Astrocyte (in vitro differentiated cells and primary cell): ENCODE results near the gene SYNC. TPM values are rescaled to one million over a fixed set of nuclear protein-coding genes. Genes with fewer than 3 reads are reported as not detected.
"Not testable (repeated sequence)": the region's sequence is repeated elsewhere in the genome, so short reads cannot be mapped to it uniquely, and the experiment has no call there.

Experiments used
- DNase-seq: peaks from one replicate; pipeline ENCODE4 v3.0.0-alpha.2; 2010; ENCODE audit warnings: low read depth
- FAIRE-seq: peaks from 2 replicates; lab custom pipeline; 2011; peaks lifted over from hg19 to GRCh38; lab: Jason Lieb, UNC
- H2AFZ ChIP-seq: 2 replicates; pipeline ENCODE4 v1.6.0; 2012; ENCODE audit warnings: low read depth, low read length, inconsistent platforms
- H3K27ac ChIP-seq: 2 replicates; pipeline ENCODE4 v1.5.1; 2011; ENCODE audit warnings: low read depth, low read length, inconsistent platforms
- H3K27me3 ChIP-seq: 2 replicates; pipeline ENCODE4 v1.6.0; 2011; ENCODE audit warnings: low read length, inconsistent platforms; ENCODE audit not compliant: insufficient read depth
- H3K36me3 ChIP-seq: 2 replicates; pipeline ENCODE4 v1.5.1; 2011; ENCODE audit warnings: low read length, inconsistent platforms; ENCODE audit not compliant: insufficient read depth
- H3K4me1 ChIP-seq: 2 replicates; pipeline ENCODE4 v1.5.1; 2011; ENCODE audit warnings: low read length, inconsistent platforms; ENCODE audit not compliant: insufficient read depth
- H3K4me2 ChIP-seq: 2 replicates; pipeline ENCODE4 v1.6.0; 2012; ENCODE audit warnings: low read length, inconsistent platforms
- H3K4me3 ChIP-seq: 2 replicates; pipeline ENCODE4 v1.5.1; 2011; ENCODE audit warnings: low read depth, mild to moderate bottlenecking, low read length, inconsistent platforms; ENCODE audit not compliant: insufficient read depth
- H3K79me2 ChIP-seq: 2 replicates; pipeline ENCODE4 v1.6.0; 2012; ENCODE audit warnings: mild to moderate bottlenecking, low read length, inconsistent platforms; ENCODE audit not compliant: insufficient read depth
- H3K9ac ChIP-seq: 2 replicates; pipeline ENCODE4 v1.6.0; 2012; ENCODE audit warnings: mild to moderate bottlenecking, low read length, inconsistent platforms
- H3K9me3 ChIP-seq: 2 replicates; pipeline ENCODE4 v1.5.1; 2012; ENCODE audit warnings: low read depth, mild to moderate bottlenecking, low read length, inconsistent platforms; ENCODE audit not compliant: insufficient read depth
- H4K20me1 ChIP-seq: 2 replicates; pipeline ENCODE4 v1.6.0; 2012; ENCODE audit warnings: low read length, inconsistent platforms; ENCODE audit not compliant: insufficient read depth
- H3K27ac Mint-ChIP-seq: one replicate; pipeline ENCODE4 v1.8.0; 2021; ENCODE audit warnings: mild to moderate bottlenecking, mixed read lengths; ENCODE audit not compliant: unreplicated experiment
- H3K27me3 Mint-ChIP-seq: one replicate; pipeline ENCODE4 v1.8.0; 2021; ENCODE audit warnings: low read depth, mixed read lengths; ENCODE audit not compliant: unreplicated experiment
- H3K36me3 Mint-ChIP-seq: one replicate; pipeline ENCODE4 v1.8.0; 2021; ENCODE audit warnings: low read depth, mixed read lengths; ENCODE audit not compliant: unreplicated experiment
- H3K4me1 Mint-ChIP-seq: one replicate; pipeline ENCODE4 v1.8.0; 2021; ENCODE audit warnings: low read depth, mixed read lengths; ENCODE audit not compliant: unreplicated experiment
- H3K4me3 Mint-ChIP-seq: one replicate; pipeline ENCODE4 v1.8.0; 2021; ENCODE audit warnings: mild to moderate bottlenecking, moderate library complexity, mixed read lengths; ENCODE audit not compliant: unreplicated experiment
- H3K9me3 Mint-ChIP-seq: one replicate; pipeline ENCODE4 v1.8.0; 2021; ENCODE audit warnings: mild to moderate bottlenecking, mixed read lengths; ENCODE audit not compliant: unreplicated experiment
- EZH2 ChIP-seq: IDR thresholded peaks from 2 replicates; pipeline ENCODE4 v1.6.1; 2012; ENCODE audit warnings: mild to moderate bottlenecking, low read length, inconsistent platforms; ENCODE audit not compliant: insufficient read depth
- total RNA-seq: library from RNA; stranded (reverse); gene quantifications from 2 replicates; pipeline ENCODE4 v1.2.1, GENCODE V29; 2021
- TF ChIP-seq, protein P1 (sequence below): IDR thresholded peaks from 2 replicates; pipeline ENCODE4 v1.5.1; 2011; ENCODE audit warnings: low read depth, mild to moderate bottlenecking, inconsistent platforms, low read length, moderate library complexity; ENCODE audit not compliant: insufficient read depth

The SYNC gene
- total RNA-seq, 1 donor from 2014 or later, result 20.6 TPM

DNA sequence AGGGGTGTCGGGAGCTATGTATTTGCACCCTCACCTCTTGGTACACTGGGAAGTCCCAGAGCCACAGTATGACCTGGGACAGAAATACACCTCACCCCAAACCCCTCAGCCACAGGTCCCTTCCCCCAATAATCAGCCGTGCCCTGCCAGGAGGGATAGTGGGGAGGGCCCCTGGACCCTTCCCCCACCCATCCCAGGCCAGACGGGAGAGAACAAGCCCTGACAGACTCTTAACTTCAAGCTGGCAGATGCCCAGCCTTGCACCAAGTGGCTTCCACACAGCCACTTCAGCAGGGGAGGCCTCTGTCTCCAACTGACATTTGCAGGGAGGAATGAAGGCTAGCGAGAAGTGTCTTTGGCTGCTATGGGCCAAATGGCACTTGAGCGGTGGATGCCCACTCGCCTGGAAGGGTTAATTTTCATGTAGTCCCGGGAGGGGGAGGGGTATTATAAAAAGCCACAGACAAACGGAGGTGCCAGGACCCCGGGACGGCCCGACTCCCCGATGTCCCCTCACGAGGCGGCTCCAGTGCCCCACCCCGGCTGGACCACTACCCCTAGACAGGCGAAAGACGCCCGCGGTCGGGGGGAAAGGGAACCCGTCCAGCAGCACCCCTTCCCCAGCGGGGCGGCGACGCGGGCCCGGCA lies 495 bp downstream of the SYNC start:
- H4K20me1 ChIP-seq, result peaks cover 27% of the 10 kb centered on the region
- H3K27me3 Mint-ChIP-seq, result no peaks in the 10 kb centered on the region
- H3K9ac ChIP-seq, result peak overlapping the region; percentile 99
- no peak overlapping the region for H2AFZ ChIP-seq
- peak overlapping the region; percentile 96 for H3K4me2 ChIP-seq
- H3K27me3 ChIP-seq, result no peaks in the 10 kb centered on the region
- H3K4me3 ChIP-seq, result peak overlapping the region; percentile 70
- peak overlapping the region; percentile 88 for H3K4me3 Mint-ChIP-seq
- H3K9me3 Mint-ChIP-seq, result no peaks in the 10 kb centered on the region
- TF ChIP-seq EZH2, result no peak
- TF ChIP-seq, protein P1, sequence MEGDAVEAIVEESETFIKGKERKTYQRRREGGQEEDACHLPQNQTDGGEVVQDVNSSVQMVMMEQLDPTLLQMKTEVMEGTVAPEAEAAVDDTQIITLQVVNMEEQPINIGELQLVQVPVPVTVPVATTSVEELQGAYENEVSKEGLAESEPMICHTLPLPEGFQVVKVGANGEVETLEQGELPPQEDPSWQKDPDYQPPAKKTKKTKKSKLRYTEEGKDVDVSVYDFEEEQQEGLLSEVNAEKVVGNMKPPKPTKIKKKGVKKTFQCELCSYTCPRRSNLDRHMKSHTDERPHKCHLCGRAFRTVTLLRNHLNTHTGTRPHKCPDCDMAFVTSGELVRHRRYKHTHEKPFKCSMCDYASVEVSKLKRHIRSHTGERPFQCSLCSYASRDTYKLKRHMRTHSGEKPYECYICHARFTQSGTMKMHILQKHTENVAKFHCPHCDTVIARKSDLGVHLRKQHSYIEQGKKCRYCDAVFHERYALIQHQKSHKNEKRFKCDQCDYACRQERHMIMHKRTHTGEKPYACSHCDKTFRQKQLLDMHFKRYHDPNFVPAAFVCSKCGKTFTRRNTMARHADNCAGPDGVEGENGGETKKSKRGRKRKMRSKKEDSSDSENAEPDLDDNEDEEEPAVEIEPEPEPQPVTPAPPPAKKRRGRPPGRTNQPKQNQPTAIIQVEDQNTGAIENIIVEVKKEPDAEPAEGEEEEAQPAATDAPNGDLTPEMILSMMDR, result no peak
- no peaks in the 10 kb centered on the region for H3K9me3 ChIP-seq
- H3K36me3 Mint-ChIP-seq, result peaks cover 8% of the 10 kb centered on the region
- FAIRE-seq (no peak), DNase-seq (peak; percentile 33)
- peaks cover 54% of the 10 kb centered on the region for H3K79me2 ChIP-seq
- H3K27ac Mint-ChIP-seq, result peak overlapping the region; percentile 90
- peaks cover 2% of the 10 kb centered on the region for H3K36me3 ChIP-seq
- H3K4me1 ChIP-seq, result peaks cover 39% of the 10 kb centered on the region
- H3K27ac ChIP-seq, result peak overlapping the region; percentile 99
- H3K4me1 Mint-ChIP-seq, result peaks cover 24% of the 10 kb centered on the region

DNA sequence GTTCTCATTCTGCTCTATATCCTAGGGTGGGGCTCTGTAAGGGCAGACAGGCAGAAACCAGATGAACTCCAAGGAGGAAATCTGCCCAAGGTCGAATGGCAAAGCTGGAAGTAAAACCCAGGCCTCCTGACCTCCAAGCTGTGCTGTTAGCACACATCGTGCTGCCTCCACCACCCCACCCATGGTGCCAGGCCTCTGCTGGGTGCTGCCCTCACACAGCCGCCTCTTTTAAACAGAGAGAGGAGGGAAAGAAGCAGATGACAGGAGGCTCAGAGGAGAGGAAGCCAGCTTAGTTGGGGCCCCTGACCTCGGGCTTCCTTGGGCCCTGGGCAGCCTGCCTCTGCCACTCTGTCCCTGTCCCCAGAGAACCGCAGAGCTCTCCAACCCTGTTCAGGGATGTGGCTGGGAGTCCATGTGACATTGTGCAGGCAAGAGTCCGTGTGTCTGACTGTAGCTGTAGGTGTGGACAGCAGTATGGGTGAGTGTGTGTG lies 1.1 kb downstream of the SYNC start:
- peak overlapping the region; percentile 70 for H3K4me3 ChIP-seq

DNA sequence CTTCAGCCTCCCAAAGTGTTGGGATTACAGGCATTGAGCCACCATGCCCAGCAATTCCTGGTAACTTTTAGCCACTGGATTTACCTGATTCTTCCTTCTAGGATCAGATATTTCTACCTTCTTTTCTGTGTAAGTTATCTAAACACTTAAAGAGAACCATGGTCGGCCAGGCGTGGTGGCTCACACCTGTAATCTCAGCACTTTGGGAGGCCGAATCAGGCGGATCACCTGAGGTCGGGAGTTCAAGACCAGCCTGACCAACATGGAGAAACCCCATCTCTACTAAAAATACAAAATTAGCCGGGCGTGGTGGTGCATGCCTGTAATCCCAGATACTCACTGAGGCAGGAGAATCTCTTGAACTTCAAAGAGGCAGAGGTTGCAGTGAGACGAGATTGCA lies 5.6 kb downstream of the SYNC start:
- Histone ChIP-seq H4K20me1 (peaks cover 63% of the 10 kb centered on the region), H3K4me1 (peaks cover 29% of the 10 kb centered on the region), H3K79me2 (peaks cover 92% of the 10 kb centered on the region), H3K36me3 (peaks cover 18% of the 10 kb centered on the region)
- DNase-seq, H3K4me3 Mint-ChIP-seq, H3K27ac Mint-ChIP-seq, H3K9me3 Mint-ChIP-seq, H3K27ac ChIP-seq, H2AFZ ChIP-seq, H3K4me3 ChIP-seq, H3K27me3 ChIP-seq, H3K4me2 ChIP-seq, H3K9ac ChIP-seq, FAIRE-seq, H3K9me3 ChIP-seq, H3K27me3 Mint-ChIP-seq: not testable (repeated sequence)
- Mint-ChIP-seq H3K4me1 (peaks cover 15% of the 10 kb centered on the region), H3K36me3 (peaks cover 22% of the 10 kb centered on the region)

More for the DNA sequence above, 1.1 kb downstream of the SYNC start:
- H3K9me3 ChIP-seq, result no peaks in the 10 kb centered on the region
- DNase-seq (no peak), FAIRE-seq (no peak)
- peak overlapping the region; percentile 99 for H3K27ac ChIP-seq
- peaks cover 23% of the 10 kb centered on the region for H3K4me1 Mint-ChIP-seq
- H3K4me2 ChIP-seq, result peak overlapping the region; percentile 96
- no peaks in the 10 kb centered on the region for H3K27me3 ChIP-seq
- H4K20me1 ChIP-seq, result peaks cover 27% of the 10 kb centered on the region
- H3K9ac ChIP-seq, result peak overlapping the region; percentile 99
- TF ChIP-seq, protein P1, result no peak
- no peak for TF ChIP-seq EZH2
- H3K36me3 Mint-ChIP-seq, result peaks cover 8% of the 10 kb centered on the region
- H3K36me3 ChIP-seq, result peaks cover 2% of the 10 kb centered on the region
- peak overlapping the region; percentile 90 for H3K27ac Mint-ChIP-seq
- H3K27me3 Mint-ChIP-seq, result no peaks in the 10 kb centered on the region
- peak overlapping the region; percentile 88 for H3K4me3 Mint-ChIP-seq
- no peaks in the 10 kb centered on the region for H3K9me3 Mint-ChIP-seq
- peaks cover 59% of the 10 kb centered on the region for H3K79me2 ChIP-seq
- no peak overlapping the region for H2AFZ ChIP-seq
- H3K4me1 ChIP-seq, result peaks cover 39% of the 10 kb centered on the region
